CD4-positive, CD25-positive, alpha-beta regulatory T cell (primary cell): ENCODE results near the gene PINLYP. TPM values are rescaled to one million over a fixed set of nuclear protein-coding genes. Genes with fewer than 3 reads are reported as not detected.

Experiments used
- ATAC-seq, 2 donors: fragments of 150-1000 bp; cut with Tn5 transposase; one replicate each; pipeline ENCODE4 v1.10.0; 2021; ENCODE audit warnings: low read depth in 2 of 2, moderate number of reproducible peaks in 2 of 2, moderate library complexity in 1 of 2
- DNase-seq, 3 donors: peaks; one replicate each; pipeline versions ENCODE4 v3.0.0 to v3.0.0-alpha.2; 2012 to 2022; ENCODE audit warnings: mixed read lengths in 1 of 3
- H3K27ac ChIP-seq: one replicate; pipeline ENCODE4 v1.7.0; 2013; ENCODE audit warnings: mild to moderate bottlenecking, low read length; ENCODE audit not compliant: insufficient read depth, poor library complexity, severe bottlenecking
- H3K27me3 ChIP-seq: one replicate; pipeline ENCODE4 v1.7.0; 2013; ENCODE audit warnings: low read length; ENCODE audit not compliant: control insufficient read depth, insufficient read depth
- H3K36me3 ChIP-seq: one replicate; pipeline ENCODE4 v1.7.0; 2013; ENCODE audit warnings: mild to moderate bottlenecking, low read length, moderate library complexity; ENCODE audit not compliant: control insufficient read depth, insufficient read depth
- H3K4me1 ChIP-seq: 2 replicates; pipeline ENCODE4 v1.7.0; 2013; ENCODE audit warnings: mild to moderate bottlenecking, low read length; ENCODE audit not compliant: insufficient read depth, control insufficient read depth, poor library complexity, severe bottlenecking
- H3K4me3 ChIP-seq: one replicate; pipeline ENCODE4 v1.7.0; 2013; ENCODE audit warnings: low read depth, mild to moderate bottlenecking, low read length, moderate library complexity
- H3K9me3 ChIP-seq, 2 experiments: 1 replicate in 1 of 2; 2 replicates in 1 of 2; pipeline ENCODE4 v1.7.0; 2013; ENCODE audit warnings: low read length in 2 of 2, mild to moderate bottlenecking in 1 of 2, moderate library complexity in 1 of 2; ENCODE audit not compliant: control insufficient read depth in 2 of 2
- H3K27ac Mint-ChIP-seq, 3 donors: one replicate each; pipeline ENCODE4 v1.8.0; 2020 to 2022; ENCODE audit warnings: mild to moderate bottlenecking in 3 of 3, mixed read lengths in 3 of 3, moderate library complexity in 2 of 3
- H3K27me3 Mint-ChIP-seq: one replicate; pipeline ENCODE4 v1.8.0; 2022; ENCODE audit warnings: mild to moderate bottlenecking, mixed read lengths
- H3K36me3 Mint-ChIP-seq: one replicate; pipeline ENCODE4 v1.8.0; 2020; ENCODE audit warnings: mixed read lengths
- H3K4me1 Mint-ChIP-seq, 4 donors: one replicate each; pipeline ENCODE4 v1.8.0; 2020 to 2022; ENCODE audit warnings: mixed read lengths in 4 of 4, mild to moderate bottlenecking in 1 of 4
- H3K4me3 Mint-ChIP-seq, 4 donors: one replicate each; pipeline ENCODE4 v1.8.0; 2020 to 2022; ENCODE audit warnings: mild to moderate bottlenecking in 4 of 4, mixed read lengths in 4 of 4, moderate library complexity in 3 of 4
- H3K9me3 Mint-ChIP-seq, 7 donors: one replicate each; pipeline ENCODE4 v1.8.0; 2020 to 2022; ENCODE audit warnings: mixed read lengths in 7 of 7, mild to moderate bottlenecking in 3 of 7, moderate library complexity in 2 of 7
- polyA plus RNA-seq, 4 donors: library from polyadenylated mRNA; unstranded; fragments of 300-500 nt; fragmentation: Illumina TruSeq; gene quantifications; one replicate each; pipeline ENCODE4 v1.2.3, GENCODE V29; 2021
- total RNA-seq: library from RNA; stranded (reverse); gene quantifications from one replicate; pipeline ENCODE4 v1.2.3, GENCODE V29; 2022

The PINLYP gene
- total and polyA plus RNA-seq, 5 donors from 2014 or later, result 0.42 to 1.3 (median 0.65) TPM; not detected in 1

DNA sequence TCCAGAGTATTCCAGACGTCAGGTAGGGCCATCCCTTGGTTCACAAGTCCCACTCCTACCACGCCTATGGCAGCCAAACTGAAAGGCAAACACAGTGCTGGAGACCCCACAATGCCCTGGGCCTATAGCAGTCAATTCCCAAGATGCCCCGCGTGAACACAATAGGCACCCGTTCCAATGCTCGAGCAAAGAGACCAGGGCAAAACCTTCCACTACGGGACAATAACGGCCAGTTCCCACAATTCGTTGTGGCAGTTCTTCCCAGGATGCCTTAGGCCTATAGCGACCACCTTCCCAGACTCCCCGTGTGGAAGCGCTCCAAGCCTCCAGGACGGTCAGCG, 43.3 kb downstream of the PINLYP start:
- H3K27ac ChIP-seq, result peak overlapping the region; percentile 84
- H3K36me3 Mint-ChIP-seq, result peaks cover 4% of the 10 kb centered on the region
- no peak for ATAC-seq
- no peaks in the 10 kb centered on the region for H3K9me3 ChIP-seq
- DNase-seq, result peak in 1 of 3 donors; percentile 76
- H3K27me3 ChIP-seq, result no peaks in the 10 kb centered on the region
- H3K36me3 ChIP-seq, result peaks cover 3% of the 10 kb centered on the region
- H3K27ac Mint-ChIP-seq, result peak overlapping the region; percentile 85 to 98 (median 96)
- H3K4me1 ChIP-seq, result peaks cover 18% of the 10 kb centered on the region
- no peaks in the 10 kb centered on the region for H3K27me3 Mint-ChIP-seq
- peak overlapping the region; percentile 90 for H3K4me3 ChIP-seq
- no peaks in the 10 kb centered on the region for H3K9me3 Mint-ChIP-seq
- peak overlapping the region; percentile 91 to 98 (median 98) for H3K4me3 Mint-ChIP-seq
- H3K4me1 Mint-ChIP-seq, result peaks cover 10 to 43% (median 26%) of the 10 kb centered on the region in 4 donors

DNA sequence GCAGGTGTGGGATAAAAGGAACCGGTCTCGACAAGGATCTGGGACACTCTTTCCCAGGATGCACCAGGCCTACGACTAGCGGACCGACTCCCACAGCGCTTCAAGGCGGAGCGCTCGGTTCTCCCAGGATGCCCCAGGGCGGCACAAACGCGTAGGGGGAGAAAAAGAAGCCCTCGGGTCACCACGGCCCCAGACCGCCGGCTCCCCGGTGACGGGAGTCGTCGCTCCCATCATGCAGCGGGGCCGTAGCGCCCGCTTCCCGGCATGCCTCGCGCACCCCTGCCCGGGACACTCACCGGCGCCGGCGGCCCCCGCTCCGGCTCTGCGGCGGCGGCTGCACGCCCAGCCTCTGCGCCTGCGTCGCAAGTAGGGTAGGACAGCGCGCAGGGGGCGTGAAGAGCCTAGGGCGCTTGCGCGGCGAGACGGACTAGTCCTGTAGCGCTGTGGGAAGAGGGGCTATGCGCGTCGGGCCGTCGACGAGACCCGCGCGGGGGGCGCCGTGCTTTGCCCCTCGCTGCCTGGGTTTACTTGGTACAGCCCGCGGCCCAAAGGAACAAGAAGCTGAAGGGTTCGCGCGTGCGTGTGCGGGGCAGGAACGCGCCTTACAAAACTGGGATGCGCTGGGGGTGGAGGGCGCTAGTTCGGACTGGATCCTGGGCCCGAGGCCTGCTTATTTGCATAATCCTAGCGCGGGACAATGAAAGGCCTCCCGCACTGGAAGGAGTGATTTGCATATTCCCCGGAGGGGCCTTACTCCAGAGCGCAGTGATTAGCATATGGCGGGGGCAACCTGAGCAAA, 43.9 kb downstream of the PINLYP start, which contains the start of gene ZNF428:
TSS of gene ZNF428 (minus strand) at position 368 of the 799 bp plus-strand sequence. CDS start 5,325 bp downstream, outside the sequence.
- H3K4me1 Mint-ChIP-seq, result peaks cover 10 to 43% (median 27%) of the 10 kb centered on the region in 4 donors
- peak within 1 kb of the TSS; percentile 90 for H3K4me3 ChIP-seq
- peak within 1 kb of the TSS; percentile 95 to 98 (median 96) for H3K27ac Mint-ChIP-seq
- no peaks in the 10 kb centered on the region for H3K36me3 ChIP-seq
- H3K27me3 Mint-ChIP-seq, result no peaks in the 10 kb centered on the region
- H3K27ac ChIP-seq, result peak within 1 kb of the TSS; percentile 84
- peak; percentile 80 to 89 (median 85) for DNase-seq
- H3K9me3 ChIP-seq, result no peaks in the 10 kb centered on the region
- no peaks in the 10 kb centered on the region for H3K36me3 Mint-ChIP-seq
- H3K27me3 ChIP-seq, result no peaks in the 10 kb centered on the region
- peaks cover 18% of the 10 kb centered on the region for H3K4me1 ChIP-seq
- ATAC-seq, result peak; percentile 90 to 91
- H3K4me3 Mint-ChIP-seq, result peak within 1 kb of the TSS; percentile 91 to 98 (median 98)
- H3K9me3 Mint-ChIP-seq, result no peaks in the 10 kb centered on the region

DNA sequence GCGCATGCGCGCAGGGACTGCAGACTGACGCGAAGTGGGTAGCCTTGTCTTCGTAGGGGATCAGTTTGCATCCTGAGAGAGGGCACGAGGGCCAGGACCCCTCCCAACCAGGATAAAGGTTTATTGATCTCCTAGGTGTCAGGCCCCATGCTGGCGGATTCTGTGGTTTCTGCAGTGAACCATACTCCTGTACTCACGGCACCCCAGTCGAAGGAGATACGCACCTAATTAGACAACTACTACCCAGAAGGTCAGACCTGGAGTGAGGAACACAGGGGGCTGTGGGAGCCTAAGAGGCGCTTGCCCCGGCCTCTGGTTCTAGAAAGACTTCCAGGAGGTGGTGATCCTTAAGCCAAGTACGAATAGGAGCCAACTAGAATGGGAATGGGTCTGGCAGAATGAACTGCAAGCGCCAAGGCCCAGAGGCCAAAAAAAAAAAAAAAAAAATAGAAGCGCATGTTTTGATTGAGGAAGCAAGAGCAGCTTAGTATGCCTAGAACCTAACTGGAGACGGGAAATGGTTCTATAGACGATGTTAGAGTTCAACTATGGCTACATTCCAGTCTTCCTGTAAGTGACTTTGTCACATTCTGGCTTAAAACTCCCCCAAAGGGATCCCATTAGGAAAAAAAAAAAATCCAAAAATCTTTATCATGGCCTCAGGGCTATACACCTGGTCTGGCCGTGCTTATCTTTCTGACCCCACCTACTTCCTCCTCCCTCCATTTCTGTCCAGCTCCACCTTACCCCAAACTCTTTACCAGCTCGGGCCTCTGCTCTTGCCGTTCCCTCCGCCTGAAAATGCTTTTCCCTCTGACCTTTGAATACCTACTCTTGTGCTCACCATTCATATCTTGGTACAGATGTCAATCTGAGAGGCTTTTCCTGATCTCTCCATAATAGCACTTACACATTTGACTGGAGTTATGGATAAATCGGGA, 44.7 kb downstream of the PINLYP start:
- Mint-ChIP-seq H3K9me3 (no peaks in the 10 kb centered on the region), H3K27ac (peak overlapping the region; percentile 95 to 98 (median 96)), H3K27me3 (no peaks in the 10 kb centered on the region), H3K36me3 (no peaks in the 10 kb centered on the region), H3K4me3 (peak overlapping the region; percentile 91 to 98 (median 98)), H3K4me1 (peaks cover 10 to 52% (median 26%) of the 10 kb centered on the region in 4 donors)
- Histone ChIP-seq H3K36me3 (no peaks in the 10 kb centered on the region), H3K4me3 (peak overlapping the region; percentile 76), H3K27me3 (no peaks in the 10 kb centered on the region), H3K27ac (peak overlapping the region; percentile 84), H3K4me1 (peaks cover 22% of the 10 kb centered on the region), H3K9me3 (no peaks in the 10 kb centered on the region)
- ATAC-seq (peak in 1 of 2 donors; percentile 2), DNase-seq (peak in 1 of 3 donors; percentile 81)

DNA sequence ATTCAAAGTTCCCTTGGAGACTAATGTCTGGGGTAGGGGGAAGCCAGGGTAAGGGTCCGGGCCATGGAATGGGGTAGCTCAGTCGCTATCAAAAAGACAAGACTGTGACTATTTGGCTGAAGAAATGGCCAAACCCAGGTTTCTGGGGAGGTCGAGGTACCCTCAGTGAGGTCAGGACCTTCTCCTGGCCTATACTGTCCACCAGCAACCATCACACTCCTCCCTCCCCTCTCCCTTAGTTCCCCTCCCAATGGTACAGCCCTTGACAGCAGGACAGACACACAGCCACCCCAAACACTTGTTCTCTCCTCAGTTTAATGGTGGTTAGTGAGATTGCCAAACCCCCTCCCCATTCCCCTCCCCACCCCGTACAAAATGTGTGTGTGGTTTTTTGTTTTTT, 46.5 kb downstream of the PINLYP start:
- no peak for DNase-seq
- Mint-ChIP-seq H3K27me3 (peaks cover 5% of the 10 kb centered on the region), H3K27ac (peak overlapping the region in 1 of 3 donors; percentile 35), H3K4me1 (peaks cover 10 to 47% (median 21%) of the 10 kb centered on the region in 4 donors), H3K4me3 (peak overlapping the region in 2 of 4 donors; percentile 63 to 85), H3K9me3 (no peaks in the 10 kb centered on the region), H3K36me3 (no peaks in the 10 kb centered on the region)
- Histone ChIP-seq H3K36me3 (no peaks in the 10 kb centered on the region), H3K4me1 (peaks cover 23% of the 10 kb centered on the region), H3K27me3 (no peaks in the 10 kb centered on the region), H3K27ac (no peak overlapping the region), H3K4me3 (no peak overlapping the region), H3K9me3 (no peaks in the 10 kb centered on the region)
- ATAC-seq, result no peak

DNA sequence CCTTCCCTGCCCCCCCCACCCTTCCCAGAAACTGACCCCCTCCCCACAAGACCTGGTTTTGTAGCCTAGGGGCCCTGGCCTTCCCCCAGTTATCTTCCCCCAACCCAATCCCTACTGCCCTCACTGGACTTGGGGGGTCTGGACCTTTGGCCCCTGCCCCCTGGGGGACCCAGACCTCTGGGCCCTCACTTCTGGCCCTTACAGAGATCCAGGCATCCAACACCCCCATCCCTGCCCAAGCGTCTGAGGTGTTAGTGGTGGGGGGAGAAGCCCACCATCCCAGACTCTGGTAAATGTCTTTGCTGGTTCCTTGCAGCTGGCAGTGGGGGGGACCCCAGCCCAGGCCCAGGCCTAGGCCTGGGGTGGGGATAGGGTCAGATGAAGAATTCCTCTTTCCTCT, 47.4 kb downstream of the PINLYP start:
- H3K27me3 ChIP-seq, result no peaks in the 10 kb centered on the region
- DNase-seq, result no peak
- Mint-ChIP-seq H3K27ac (no peak overlapping the region), H3K9me3 (no peaks in the 10 kb centered on the region), H3K27me3 (peaks cover 12% of the 10 kb centered on the region), H3K4me3 (peak overlapping the region in 1 of 4 donors; percentile 43), H3K4me1 (peaks cover 10 to 49% (median 19%) of the 10 kb centered on the region in 4 donors), H3K36me3 (no peaks in the 10 kb centered on the region)
- peaks cover 23% of the 10 kb centered on the region for H3K4me1 ChIP-seq
- no peaks in the 10 kb centered on the region for H3K36me3 ChIP-seq
- no peak for ATAC-seq
- H3K9me3 ChIP-seq, result no peaks in the 10 kb centered on the region
- no peak overlapping the region for H3K27ac ChIP-seq
- no peak overlapping the region for H3K4me3 ChIP-seq

DNA sequence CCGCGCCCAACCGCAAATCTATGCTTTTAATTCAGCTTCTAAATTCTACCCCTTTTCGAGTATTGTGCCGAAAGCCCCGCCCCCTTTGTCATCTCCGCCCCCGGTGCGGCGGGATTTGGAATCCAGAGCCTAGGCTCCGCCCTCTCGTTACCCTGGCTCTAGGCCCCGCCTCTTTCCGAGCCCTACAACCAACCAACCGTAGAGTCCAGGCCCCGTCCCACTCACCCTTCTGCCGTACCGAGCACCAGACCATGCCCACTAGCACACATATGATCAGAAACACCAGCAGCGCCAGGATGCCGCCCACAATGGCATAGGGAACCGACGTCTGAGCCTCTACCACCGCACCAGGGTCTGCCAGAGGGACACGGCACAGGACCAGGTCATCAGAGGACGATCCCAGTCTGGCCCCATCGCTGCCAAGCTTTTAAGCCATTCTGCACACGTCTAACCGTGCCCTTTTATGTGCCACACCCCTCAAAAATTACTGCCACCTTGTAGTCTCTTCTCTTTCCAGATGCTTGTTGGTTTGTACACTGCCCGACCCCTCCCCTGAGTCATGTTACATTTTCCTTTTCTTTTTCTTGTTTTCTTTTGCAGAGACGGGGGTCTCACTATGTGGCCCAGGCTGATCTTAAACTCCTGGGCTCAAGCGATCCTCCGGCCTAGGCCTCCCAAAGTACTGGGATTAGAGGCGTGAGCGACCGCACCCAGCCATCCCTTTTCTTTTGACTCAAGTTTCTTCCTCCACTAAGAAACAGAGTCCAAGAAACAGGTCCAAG, 48.5 kb downstream of the PINLYP start:
- peaks cover 14% of the 10 kb centered on the region for H3K4me1 ChIP-seq
- Mint-ChIP-seq H3K9me3 (no peaks in the 10 kb centered on the region), H3K27me3 (peaks cover 17% of the 10 kb centered on the region), H3K36me3 (no peaks in the 10 kb centered on the region), H3K27ac (peak overlapping the region in 2 of 3 donors; percentile 38 to 52), H3K4me3 (peak overlapping the region in 2 of 4 donors; percentile 43 to 86), H3K4me1 (peaks cover 10 to 42% (median 17%) of the 10 kb centered on the region in 4 donors)
- H3K4me3 ChIP-seq, result no peak overlapping the region
- H3K36me3 ChIP-seq, result no peaks in the 10 kb centered on the region
- H3K27ac ChIP-seq, result no peak overlapping the region
- no peaks in the 10 kb centered on the region for H3K27me3 ChIP-seq
- H3K9me3 ChIP-seq, result no peaks in the 10 kb centered on the region
- DNase-seq (no peak), ATAC-seq (no peak)

DNA sequence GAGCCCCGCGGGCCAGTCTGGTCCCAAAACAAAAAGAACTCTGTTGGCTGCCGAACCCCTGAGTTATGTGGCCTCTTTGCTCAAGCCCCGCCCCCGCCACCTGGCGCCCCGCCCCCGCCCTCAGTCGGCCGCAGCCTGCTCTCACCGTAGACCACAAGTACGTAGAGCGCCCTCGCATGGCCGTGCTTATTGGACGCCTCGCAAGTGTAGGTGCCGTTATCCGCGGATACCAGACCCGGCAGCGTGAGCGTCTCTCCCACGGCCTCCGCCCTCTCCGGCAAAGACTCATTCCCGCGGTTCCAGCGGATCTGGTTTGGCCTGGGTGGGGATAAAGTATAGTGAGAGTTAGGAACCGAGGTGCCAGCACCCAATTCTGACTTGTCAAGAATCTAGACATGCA, 49.3 kb downstream of the PINLYP start:
- Histone ChIP-seq H3K27me3 (no peaks in the 10 kb centered on the region), H3K9me3 (no peaks in the 10 kb centered on the region), H3K4me3 (no peak overlapping the region), H3K27ac (no peak overlapping the region), H3K4me1 (peaks cover 11% of the 10 kb centered on the region), H3K36me3 (no peaks in the 10 kb centered on the region)
- peaks cover 10 to 37% (median 15%) of the 10 kb centered on the region in 4 donors for H3K4me1 Mint-ChIP-seq
- peak; percentile 72 to 89 (median 77) for DNase-seq
- H3K27ac Mint-ChIP-seq, result peak overlapping the region in 1 of 3 donors; percentile 26
- H3K4me3 Mint-ChIP-seq, result peak overlapping the region in 2 of 4 donors; percentile 46 to 58
- ATAC-seq, result peak; percentile 77
- peaks cover 17% of the 10 kb centered on the region for H3K27me3 Mint-ChIP-seq
- no peaks in the 10 kb centered on the region for H3K9me3 Mint-ChIP-seq
- no peaks in the 10 kb centered on the region for H3K36me3 Mint-ChIP-seq
